ENCODE measurements around the gene BORCS5. TPM values are rescaled to one million over a fixed set of nuclear protein-coding genes. Genes with fewer than 3 reads are reported as not detected.

The BORCS5 gene
- total RNA-seq, 2 donors from 2014 or later = 15.2 to 26.1 TPM

- no peak overlapping the region for H3K27ac Mint-ChIP-seq
These were observed 109.3 kb downstream of the BORCS5 start for GRCh38 chr12:12466157-12466556.

GRCh38 chr12:12467264-12467663 lies 110.4 kb downstream of the BORCS5 start:
- H3K4me3 Mint-ChIP-seq = no peak overlapping the region
- DNase-seq = no peak
- Histone ChIP-seq H3K4me1 (ENCODE audit: control insufficient read depth, insufficient read depth, low read length) (no peaks in the 10 kb centered on the region), H3K27me3 (ENCODE audit: control insufficient read depth, insufficient read depth, low read length, poor library complexity, severe bottlenecking) (no peaks in the 10 kb centered on the region), H3K27ac (ENCODE audit: low read depth, low read length) (no peak overlapping the region), H3K36me3 (ENCODE audit: control insufficient read depth, insufficient read depth, low read length) (no peaks in the 10 kb centered on the region), H3K9ac (ENCODE audit: extremely low read depth, low read length, poor library complexity, severe bottlenecking) (no peak overlapping the region), H3K9me3 (ENCODE audit: control insufficient read depth, low read length) (peaks cover 12% of the 10 kb centered on the region), H3K4me3 (ENCODE audit: low read length) (no peak overlapping the region)
- peaks cover 30% of the 10 kb centered on the region for H3K27me3 Mint-ChIP-seq (ENCODE audit: insufficient read depth)
- H3K9me3 Mint-ChIP-seq = peaks cover 24% of the 10 kb centered on the region
- no peak for TF ChIP-seq CTCF (conservative IDR thresholded peaks at IDR 0.05)
- 91 to 92% methylated on average over 5 to 6 of the region's 6 CpGs for WGBS, 2 experiments (ENCODE audit: insufficient coverage in 1 of 2, insufficient read length in 1 of 2)
- H3K4me1 Mint-ChIP-seq = peaks cover 11% of the 10 kb centered on the region
- H3K36me3 Mint-ChIP-seq (ENCODE audit: low read depth) = peaks cover 51% of the 10 kb centered on the region
- no peak overlapping the region for H3K27ac Mint-ChIP-seq

More at GRCh38 chr12:12466157-12466556, 109.3 kb downstream of the BORCS5 start:
- Mint-ChIP-seq H3K27me3 (ENCODE audit: insufficient read depth) (peaks cover 40% of the 10 kb centered on the region), H3K36me3 (ENCODE audit: low read depth) (peaks cover 42% of the 10 kb centered on the region), H3K9me3 (peaks cover 19% of the 10 kb centered on the region), H3K4me3 (no peak overlapping the region), H3K4me1 (peaks cover 11% of the 10 kb centered on the region)
- Histone ChIP-seq H3K27me3 (ENCODE audit: control insufficient read depth, insufficient read depth, low read length, poor library complexity, severe bottlenecking) (no peaks in the 10 kb centered on the region), H3K4me1 (ENCODE audit: control insufficient read depth, insufficient read depth, low read length) (no peaks in the 10 kb centered on the region), H3K4me3 (ENCODE audit: low read length) (no peak overlapping the region), H3K9ac (ENCODE audit: extremely low read depth, low read length, poor library complexity, severe bottlenecking) (no peak overlapping the region), H3K9me3 (ENCODE audit: control insufficient read depth, low read length) (peaks cover 11% of the 10 kb centered on the region), H3K36me3 (ENCODE audit: control insufficient read depth, insufficient read depth, low read length) (no peaks in the 10 kb centered on the region), H3K27ac (ENCODE audit: low read depth, low read length) (no peak overlapping the region)
- 92 to 94% methylated on average over 6 to 7 of the region's 7 CpGs for WGBS, 2 experiments (ENCODE audit: insufficient coverage in 1 of 2, insufficient read length in 1 of 2)
- DNase-seq = no peak
- no peak for TF ChIP-seq CTCF (conservative IDR thresholded peaks at IDR 0.05)

- H3K36me3 Mint-ChIP-seq (ENCODE audit: low read depth) = peaks cover 51% of the 10 kb centered on the region
- no peaks in the 10 kb centered on the region for H3K36me3 ChIP-seq (ENCODE audit: control insufficient read depth, insufficient read depth, low read length)
- no peak overlapping the region for H3K27ac Mint-ChIP-seq
- no peak overlapping the region for H3K4me3 Mint-ChIP-seq
- peaks cover 12% of the 10 kb centered on the region for H3K9me3 ChIP-seq (ENCODE audit: control insufficient read depth, low read length)
- H3K4me3 ChIP-seq (ENCODE audit: low read length) = no peak overlapping the region
- no peak for DNase-seq
- peaks cover 11% of the 10 kb centered on the region for H3K4me1 Mint-ChIP-seq
- H3K4me1 ChIP-seq (ENCODE audit: control insufficient read depth, insufficient read depth, low read length) = no peaks in the 10 kb centered on the region
- H3K27me3 Mint-ChIP-seq (ENCODE audit: insufficient read depth) = peaks cover 28% of the 10 kb centered on the region
- no peaks in the 10 kb centered on the region for H3K27me3 ChIP-seq (ENCODE audit: control insufficient read depth, insufficient read depth, low read length, poor library complexity, severe bottlenecking)
- H3K27ac ChIP-seq (ENCODE audit: low read depth, low read length) = no peak overlapping the region
- H3K9me3 Mint-ChIP-seq = peaks cover 24% of the 10 kb centered on the region
- no peak for TF ChIP-seq CTCF (conservative IDR thresholded peaks at IDR 0.05)
- no peak overlapping the region for H3K9ac ChIP-seq (ENCODE audit: extremely low read depth, low read length, poor library complexity, severe bottlenecking)
- WGBS, 2 experiments (ENCODE audit: insufficient coverage in 1 of 2, insufficient read length in 1 of 2) = 89 to 94% methylated on average over 9 to 14 of the region's 14 CpGs
These were observed 110.9 kb downstream of the BORCS5 start for GRCh38 chr12:12467688-12468261.
